SH-SY5Y (cell line): ENCODE results near the gene ANKS6.

Experiments used
- GATA2 ChIP-seq: IDR thresholded peaks from 2 replicates; pipeline ENCODE4 v1.6.1; 2011; ENCODE audit warnings: mild to moderate bottlenecking, low read depth, low read length
- GATA3 ChIP-seq: IDR thresholded peaks from 2 replicates; pipeline ENCODE4 v1.6.1; 2011; ENCODE audit warnings: low read depth, mild to moderate bottlenecking, low read length, moderate library complexity

DNA sequence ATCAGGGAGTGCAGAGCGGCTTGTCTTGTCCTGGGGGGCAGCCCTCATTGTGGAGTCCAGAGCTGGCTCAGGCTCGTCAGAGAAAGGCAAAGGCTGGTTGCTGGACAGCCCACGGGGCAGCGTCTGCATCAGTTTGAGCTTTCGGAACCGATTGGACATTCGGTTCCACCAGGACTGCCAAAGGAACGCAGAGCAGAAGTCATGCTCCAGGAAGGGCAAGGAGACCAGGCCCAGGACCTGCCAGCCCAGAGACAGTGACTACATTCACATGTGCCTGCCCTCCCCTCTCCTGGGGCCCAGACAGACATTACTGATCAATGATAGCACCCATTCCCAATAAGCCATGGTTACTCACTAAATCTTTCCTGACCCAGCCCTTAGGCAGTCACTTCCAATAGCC, 18.1 kb downstream of the ANKS6 start:
- TF ChIP-seq GATA2, result no peak
- TF ChIP-seq GATA3, result no peak
